CD4-positive, alpha-beta T cell treated with Interferon alpha-2 for 1 hour (primary cell): ENCODE results near the gene FANCC.

Experiments used
- DNase-seq, 2 donors: peaks; one replicate each; pipeline ENCODE4 v3.0.0-alpha.2; 2020 to 2022

Gene FANCC

DNA sequence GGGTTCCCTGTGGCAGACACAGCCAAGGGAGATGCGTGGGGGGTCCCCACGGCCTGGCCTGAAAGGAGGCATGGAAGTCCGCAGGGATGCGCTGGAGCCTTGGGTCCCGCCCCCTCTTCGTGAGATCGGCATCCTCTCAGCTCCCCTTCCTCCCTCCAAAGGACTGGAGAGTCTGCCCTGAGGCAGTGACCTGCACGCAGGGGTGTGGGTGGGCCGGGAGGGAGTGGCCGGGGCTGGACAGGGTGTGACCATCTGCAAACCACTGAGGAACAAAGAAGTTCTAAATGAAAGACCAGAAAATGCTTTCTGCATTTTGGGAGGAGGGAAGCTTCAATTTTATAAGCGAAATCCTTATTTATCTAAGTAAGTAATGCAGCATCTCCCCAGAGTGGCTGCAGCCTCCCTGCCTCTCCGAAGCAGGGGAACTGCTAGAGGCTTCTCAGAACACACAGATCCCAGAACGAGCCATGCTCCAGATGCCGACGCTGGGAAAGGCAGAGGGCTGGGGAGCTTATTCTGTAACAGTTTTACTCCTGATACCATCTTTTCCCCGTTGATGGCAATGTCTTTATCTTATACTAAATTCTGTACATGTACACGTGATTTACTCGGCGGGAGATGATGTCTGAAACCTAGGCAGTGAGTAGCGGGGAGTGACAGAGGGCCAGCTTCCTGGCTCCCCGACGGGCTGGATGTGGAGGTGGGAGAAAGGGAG, 221.7 kb downstream of the FANCC start:
- no peak for DNase-seq

DNA sequence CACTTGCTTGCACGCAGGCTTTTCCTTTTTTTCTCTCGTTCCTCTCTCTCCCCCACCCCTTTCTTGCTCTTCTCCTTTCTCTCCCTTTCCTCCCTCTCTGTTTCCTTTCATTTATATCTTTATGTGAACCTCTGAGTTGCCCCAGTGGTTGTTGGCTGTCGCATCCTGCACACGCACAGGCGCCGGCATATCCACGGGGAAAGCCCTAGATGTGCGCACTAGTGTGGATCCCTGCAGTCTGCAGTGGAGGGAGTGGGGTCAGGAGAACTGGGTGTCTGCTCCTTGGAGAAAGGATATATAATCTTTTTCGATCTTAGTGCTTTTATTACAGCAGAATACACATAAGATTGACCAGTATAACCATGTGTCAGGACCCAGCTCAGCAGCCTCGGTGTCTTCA, 223.5 kb downstream of the FANCC start:
- no peak for DNase-seq

DNA sequence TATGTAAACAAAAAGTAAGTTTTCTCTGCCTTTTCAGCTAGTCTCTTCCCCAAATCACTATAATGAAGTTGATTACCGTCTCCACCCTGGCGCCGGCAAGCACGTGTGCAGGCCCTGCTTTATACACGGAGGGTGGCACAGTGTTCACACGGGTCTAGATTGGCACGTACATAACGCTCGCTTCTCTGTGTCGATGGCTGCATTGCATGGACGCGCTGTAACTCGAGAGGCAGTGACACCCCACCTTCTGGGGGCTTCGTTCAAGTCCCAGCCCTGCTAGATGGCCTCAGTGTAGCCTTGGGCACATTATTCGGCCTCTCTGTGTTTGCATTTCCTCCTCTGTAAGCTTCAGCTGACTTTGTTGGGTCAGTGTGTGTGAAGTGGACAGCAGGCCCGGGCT, 223.9 kb downstream of the FANCC start:
- no peak for DNase-seq

DNA sequence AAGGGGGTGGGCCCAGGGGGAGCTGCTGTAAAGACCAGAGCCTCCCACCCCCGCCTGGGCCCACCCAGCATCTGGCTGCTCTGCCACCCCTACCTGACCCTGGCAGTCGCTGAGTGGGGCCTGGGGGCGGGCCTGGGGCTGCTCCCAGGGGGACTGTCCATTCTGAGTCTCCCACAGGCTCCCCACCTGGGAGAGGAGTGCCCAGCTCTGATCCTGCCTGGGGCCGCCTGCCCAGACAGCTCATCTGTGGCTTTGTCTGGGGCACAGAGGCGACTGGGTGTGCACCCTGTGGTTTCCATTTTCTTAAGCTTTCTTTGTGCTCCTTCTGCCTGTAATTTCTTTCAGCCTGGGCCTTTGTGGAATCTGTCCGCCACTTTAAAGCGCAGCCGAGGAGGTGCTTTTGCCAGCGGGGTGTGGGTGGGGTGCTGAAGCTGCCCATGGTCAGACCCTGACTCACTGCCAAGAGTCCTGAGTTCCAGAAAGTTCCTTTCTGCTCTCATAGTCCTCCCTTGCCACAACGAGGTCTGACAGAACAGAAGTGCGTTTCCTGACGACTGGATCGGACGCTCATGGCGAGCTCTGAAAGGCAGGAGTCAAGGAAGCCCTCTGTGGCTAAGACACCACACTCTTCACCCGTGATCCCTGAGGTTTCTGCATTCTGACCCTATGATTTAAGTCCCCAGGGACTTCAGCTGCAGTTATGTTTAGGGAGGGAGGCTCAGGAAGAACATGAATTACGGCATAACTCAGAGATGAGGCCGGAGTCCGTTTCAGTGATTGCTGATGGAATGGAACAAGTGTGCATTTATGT, 225.0 kb downstream of the FANCC start:
- no peak for DNase-seq

DNA sequence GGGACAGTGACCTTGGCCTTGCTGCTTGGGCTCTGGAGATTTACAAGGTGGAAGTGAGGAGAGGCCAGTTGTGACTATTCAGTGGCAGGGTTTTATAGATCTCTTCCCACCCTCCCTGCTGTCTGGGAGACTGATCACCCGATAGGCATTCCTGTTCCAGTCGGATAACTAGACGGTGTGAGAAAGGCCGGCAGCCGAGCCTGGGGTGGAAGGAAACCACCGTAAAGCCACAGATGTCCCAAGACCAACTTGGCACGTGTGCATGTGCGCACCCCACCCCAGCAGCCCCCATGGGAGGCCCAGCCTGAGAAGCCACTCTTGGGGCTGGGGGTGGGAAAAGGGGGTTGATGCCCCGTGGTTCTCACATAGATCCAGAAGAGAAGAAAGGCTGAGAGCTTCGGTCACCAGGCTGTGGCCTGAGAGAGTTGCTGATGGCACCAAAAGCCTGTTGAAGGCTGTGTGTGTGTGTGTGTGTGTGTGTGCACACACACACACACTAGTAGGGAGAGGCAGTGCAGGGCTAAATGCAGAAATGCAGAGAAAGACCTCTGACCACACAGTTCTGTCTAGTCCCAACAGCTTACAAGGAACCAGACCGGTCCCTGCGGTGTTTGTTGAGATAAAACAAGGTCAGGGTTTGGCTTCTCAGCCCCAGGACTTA, 225.8 kb downstream of the FANCC start:
- DNase-seq: no peak

DNA sequence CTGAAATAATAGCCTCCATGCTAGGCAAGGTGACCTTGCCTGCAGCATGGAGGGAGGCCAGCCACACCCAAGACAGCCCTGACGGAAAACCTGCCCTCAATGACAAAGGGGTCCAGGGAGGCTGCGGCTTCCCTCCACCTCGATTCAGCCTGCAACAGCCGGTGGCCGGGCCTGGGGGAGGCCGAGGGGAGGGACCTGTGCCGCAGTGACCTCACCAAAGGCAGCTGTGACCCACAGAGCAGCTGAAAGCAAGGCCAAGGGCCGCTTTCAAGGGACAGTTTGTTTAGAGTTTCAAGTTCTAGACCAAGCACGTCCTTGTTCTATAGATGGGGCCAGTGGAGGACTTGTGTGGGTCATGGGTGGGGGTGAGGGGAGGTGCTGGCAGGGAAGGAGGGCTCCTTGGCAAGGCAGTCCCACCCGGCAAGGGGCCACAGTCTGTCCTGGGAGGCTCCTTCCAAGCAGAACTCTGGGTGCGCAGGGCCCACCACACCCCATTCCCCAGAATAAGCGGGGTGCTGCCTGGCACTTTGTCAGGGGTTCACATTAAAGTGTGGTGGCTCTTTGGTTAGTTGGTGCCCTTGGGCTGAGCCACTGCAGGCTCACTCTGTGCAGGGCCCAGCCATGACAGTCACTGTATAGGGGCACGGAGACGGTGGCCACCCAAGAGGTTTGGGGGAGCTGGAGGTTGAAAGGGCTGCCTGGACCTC, 226.5 kb downstream of the FANCC start:
- no peak for DNase-seq

DNA sequence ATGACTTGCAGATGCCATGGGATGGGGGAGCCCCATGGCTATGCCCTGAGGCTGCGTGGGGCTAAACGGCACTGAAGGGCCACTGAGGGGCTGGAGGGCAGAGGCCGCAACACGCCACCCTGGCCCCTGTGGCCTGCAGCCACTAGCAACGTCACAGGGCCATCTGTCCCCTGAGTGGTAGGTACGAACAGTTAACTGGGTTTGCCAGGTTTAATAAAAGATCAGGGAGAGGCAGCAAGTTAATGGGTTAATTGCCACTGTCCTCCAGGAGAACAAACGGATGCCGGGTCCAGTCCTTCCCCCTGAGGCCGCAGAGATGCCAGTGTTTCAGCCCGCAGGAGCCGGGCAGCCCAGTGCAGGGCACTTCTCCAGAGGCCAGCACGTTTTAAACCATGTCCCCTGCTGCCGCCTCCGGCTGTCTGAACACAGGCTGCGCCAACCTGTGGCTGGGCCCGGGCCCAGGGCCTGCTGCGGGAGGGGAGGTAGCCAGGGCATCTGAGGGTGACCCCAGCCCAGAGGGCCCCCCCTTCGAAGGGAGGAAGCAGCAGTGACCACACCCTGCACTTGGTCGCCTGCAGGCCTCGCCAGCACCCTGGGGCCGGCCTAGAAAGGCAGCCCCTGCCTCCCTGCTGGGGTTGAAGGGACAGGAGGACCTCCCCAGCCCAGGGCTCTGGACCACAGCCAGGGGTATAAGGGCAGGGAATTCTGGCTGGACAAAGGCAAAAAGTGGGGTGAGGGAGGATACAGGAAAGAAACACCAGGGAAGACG, 227.3 kb downstream of the FANCC start:
- no peak for DNase-seq

DNA sequence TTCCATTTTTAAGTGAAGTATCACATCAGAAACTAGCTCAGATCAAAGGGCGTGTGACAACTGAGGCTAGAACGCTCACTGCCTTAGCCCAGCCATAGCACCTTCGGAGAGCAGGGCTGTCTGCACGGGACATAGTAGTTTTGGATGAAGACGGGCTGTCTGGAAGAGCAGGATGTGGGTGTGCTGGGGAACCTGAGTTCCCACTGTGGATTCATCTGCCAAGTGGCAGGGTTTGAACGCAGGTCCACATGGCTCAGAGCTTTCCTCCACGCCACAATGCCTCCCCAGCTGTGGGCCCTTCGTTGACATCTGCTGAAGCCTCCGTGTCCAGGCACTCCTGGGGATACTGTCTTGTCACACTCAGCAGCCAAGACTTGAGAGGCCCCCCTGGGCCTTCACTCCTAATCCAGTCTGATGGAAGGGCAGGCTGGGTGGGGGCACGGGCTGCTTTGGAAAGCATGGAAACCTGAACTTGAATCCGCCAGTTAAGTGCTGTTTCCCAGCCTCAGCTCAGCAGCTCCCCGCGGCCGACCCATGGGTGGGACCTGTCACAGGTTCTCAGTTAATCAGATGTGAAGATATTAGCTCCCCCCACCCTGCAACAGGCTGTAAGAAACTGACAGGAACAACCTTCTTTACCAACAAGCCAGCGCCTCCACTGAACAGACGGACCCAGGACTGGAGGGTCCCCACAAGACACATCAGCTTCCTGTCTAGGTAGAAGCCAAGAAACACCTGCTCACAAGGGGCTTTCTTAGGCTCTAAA, 228.1 kb downstream of the FANCC start:
- no peak for DNase-seq

DNA sequence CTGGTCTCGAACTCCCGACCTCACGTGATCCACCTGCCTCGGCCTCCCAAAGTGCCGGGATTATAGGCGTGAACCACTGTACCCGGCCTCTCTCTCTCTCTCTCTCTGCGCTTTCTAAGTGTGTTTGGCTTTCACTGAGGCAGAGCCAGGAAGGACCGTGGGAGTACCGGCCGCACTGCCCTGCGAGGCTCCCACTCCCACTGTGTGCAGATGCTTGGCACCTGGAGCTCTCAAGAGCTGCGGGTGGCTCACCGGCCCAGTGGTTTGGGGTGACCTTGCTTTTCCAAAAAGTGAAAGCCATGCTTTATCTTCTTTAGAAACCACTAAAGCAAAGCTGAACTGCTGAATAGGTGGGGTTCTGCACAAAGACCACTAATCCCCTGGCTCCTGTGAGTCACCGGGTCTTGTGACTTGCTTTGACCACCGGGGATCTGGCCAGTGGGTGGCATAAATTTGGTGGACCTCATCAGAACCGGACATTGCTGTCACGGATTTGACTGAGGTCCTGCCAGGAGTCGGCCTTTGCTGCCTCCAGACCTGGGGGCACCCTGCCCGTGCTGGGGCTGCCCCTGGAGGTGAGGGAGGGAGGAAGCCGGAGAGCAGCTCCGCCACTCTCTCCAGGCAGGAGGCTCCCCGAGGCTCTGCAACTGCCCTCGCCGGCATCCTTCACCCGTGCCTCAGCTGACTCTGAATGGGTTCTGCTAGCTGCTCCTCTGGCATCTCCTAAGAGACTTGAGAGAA, 228.9 kb downstream of the FANCC start:
- DNase-seq: no peak

DNA sequence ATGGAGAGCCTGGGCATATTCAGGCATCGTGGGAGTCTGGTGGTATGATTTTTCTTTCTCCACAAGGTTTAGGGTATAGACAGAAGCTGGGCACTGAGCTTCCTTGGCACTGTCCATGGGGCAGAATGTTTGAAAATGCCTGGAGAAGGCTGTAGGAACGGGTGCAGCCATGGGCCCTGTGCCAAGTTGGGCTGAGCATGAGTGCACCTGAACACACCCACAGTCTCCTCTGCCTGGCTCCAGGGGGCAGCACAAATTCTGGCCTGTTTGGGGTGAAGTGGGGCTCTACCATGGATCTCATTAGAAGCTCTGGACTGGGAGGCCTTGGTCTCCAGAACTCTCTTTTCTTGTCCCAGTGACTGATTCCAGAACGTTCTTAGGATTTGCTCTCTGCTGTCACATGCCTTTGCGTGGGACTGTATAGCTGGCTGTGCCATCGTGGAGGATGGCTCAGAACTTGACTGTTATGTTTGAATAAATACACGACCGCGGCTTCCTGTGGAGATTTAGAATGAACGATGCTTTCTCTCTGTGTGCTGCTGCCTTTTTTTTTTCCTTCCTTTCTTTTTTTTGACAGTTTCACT, 229.8 kb downstream of the FANCC start:
- no peak for DNase-seq

DNA sequence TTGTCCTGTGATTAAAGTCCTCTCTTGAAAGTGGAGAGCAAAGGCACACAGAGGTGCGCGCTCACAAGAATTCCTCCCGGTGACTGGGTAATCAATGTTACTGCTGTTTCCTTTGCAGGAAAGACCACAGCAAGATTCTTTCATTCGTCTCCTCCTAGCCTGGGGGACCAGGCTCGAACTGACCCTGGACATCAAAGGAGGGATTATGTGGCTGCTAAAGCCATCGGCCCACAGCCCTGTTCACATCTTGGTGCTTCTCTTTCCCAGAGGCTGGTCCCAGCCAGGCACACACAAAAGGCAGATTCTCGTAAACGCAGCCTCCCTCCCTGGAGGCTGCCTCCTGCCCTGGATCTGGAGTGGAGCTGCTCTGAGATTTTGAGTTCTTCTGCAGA, 230.9 kb downstream of the FANCC start:
- DNase-seq: no peak

DNA sequence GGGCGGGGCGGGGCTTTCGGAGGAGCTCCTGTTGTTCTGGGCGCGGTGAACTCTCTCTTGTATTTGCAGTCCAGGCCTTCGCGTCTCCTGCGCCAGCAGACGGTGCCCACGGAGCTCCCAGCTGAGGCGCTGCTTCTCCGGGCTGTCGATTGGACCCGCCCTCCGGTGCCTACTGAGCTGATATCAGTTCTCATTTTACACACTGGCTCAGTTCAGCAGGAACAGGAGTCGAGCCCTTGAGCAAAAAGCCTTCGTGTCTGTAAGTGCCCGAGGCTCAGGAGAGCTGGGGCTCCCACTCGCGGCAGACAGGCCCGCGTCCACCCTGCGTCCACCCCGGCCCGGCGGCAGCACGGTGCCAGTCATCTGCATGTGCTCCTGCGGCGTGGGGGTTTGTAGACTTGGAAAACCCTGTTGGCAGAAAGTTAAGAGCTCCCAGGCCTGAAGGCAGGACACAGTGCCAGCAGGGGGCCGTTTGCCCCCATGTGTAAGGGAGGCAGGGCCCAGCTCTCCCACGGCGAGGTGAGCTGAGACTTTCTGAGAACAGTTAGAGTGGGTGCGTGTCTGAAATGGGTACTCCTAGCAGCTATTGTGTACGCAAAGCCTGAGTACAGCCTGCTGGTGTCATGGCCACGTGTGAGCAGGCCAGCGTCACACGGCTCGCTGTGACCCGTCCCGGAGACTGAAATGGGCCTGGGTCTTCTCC, 231.5 kb downstream of the FANCC start:
- DNase-seq: no peak

DNA sequence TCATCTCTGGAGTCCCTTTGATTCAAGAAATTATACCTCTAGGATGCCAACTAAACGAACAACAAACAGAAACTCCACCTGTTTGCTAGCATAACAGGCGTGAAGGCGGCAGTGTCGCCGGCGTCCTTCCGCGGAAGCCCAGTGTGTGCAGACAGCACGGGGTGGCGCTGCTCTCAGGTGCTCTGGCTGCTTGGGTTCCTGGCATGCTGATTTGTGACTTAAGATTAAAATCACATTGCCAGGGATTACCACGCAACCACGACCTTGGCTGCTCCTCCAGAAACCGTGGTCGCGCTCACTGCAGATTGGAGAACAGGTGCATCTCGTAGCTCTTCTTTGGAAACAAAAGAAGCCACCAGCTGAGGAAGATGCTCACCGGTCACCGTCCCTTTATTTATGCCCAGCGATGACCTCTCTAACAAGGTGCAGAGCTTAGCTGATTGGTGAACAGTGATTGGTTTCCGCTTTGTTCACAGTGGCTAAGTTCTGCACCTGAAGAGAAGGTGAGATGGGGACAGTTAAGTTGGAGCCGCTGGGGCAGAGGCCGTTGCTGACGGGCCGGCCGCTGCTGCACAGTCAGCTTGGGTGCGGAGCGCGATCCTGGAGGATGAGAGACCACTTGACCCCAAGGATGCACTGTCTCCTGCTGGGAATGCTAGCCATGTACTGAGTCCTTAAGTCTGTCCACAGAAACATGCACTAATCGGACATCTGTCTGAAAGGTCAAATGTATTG, 232.3 kb downstream of the FANCC start:
- DNase-seq: no peak

DNA sequence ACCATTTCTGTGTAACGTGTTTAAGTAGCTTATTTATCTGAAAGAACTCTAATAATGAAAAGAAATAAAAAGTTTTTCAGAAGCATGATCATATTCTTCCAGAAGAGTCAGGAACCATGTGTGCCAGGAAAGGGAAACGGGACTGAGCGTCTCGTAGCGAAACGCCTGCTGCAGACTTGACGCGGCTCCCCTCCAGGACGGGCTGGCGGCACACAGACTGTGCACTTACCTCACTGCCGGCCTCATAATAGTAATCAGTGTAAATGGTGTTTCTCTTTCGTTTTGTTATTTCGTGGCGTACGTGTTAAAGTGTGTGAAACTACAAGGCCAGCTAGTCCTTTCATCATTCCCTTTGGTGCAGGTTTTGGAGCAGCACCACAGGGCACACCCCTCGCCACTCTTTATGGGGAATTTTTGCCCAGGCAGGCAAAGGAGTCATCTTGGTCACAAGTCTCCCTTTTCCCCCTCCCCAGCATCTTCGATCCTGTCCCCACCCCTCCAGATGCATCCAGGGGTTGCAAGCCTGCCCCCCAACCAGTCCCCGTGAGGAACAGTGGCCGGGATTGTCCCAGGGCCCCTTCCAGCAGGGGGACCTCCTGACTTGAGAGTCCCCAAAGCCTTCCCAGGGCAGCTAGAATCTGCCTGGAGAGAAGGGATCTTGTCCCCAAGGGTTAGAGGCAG, 233.1 kb downstream of the FANCC start:
- DNase-seq: no peak

DNA sequence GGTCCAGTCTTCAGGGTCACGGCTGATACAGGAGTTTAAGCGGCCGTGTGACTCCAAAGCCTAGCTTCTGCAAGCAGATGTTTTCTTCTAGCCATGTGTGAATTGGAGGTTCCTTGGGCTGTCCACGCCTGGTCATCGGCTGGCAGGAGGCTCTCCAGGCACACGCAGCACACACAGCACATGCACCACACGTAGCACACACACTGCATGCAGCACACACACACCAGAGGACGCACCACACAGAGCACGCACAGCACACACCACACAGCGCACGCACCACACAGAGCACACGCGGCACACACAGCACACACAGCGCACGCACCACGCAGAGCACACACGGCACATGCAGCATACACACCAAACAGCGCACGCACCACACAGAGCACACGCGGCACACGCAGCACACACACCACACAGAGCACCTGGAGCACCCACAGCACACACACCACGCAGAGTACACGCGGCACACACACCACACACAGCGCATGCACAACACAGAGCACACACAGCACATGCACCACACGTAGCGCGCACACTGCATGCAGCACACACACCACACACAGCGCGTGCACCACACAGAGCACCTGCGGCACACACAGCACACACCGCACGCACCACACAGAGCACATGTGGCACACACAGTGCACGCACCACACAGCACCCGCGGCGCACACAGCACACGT, 234.3 kb downstream of the FANCC start:
- no peak for DNase-seq

DNA sequence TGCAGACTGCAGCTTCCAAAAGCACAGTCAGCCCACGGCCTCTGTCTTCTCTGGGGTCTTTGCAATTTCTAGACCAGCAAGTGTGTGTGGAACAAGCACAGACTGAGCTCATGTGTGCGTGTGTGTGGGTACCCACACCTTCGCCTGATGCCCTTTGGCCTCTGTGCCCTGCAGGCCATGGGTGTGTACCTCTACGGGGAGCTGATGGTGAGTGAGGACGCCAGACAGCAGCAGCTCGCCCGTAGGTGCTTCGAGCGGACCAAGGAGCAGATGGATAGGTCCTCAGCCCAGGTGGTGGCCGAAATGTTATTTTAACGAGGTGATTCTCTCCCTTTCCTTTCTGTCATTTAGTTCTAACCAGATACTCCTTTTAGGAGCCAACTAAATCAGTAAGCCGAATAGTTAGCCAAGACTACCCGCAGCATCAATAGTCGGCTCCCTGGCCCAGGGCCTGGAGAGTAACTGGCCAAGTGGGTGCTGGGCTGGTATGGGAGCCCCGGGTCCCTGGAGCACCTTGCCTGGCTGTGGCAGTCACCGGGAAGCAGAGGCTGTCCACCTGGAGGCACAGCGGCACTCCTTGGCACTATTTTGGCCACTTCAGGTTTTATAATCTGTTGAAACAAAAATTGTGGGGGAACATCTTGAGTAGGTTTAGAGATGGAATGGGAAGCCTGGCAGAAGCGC, 235.0 kb downstream of the FANCC start:
- DNase-seq: no peak

DNA sequence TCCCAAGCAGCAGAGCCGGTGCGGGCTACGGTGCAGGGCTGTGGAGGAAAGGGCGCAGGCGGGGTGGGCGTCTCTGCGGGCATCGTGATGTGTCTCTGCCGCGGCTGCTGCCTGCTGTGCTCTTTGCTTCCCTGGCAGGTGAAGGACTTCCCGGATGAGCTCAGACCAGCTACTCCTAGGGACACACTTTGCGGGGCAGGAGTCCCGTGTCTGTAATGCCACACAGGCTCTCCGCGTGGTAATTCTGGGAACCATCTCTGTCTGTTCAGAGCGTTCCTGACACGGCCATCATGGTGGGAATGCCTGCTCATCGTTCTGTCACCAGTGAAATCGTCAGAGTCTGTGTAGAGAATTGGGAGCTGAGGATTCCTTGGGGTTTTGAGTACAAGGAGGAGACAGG, 235.5 kb downstream of the FANCC start:
- DNase-seq: no peak
